ENCODE results near the gene DNAJC24.

Gene DNAJC24

GRCh38 chr11:31375879-31376278 is 6.2 kb downstream of the DNAJC24 start:
- CTCF ChIA-PET, result no interaction called here
- no peak overlapping the region for H3K27ac Mint-ChIP-seq
- H3K36me3 Mint-ChIP-seq, result peaks cover 2% of the 10 kb centered on the region
- H3K9me3 Mint-ChIP-seq, result no peaks in the 10 kb centered on the region
- no peak for DNase-seq
- H3K27me3 Mint-ChIP-seq, result no peaks in the 10 kb centered on the region
- H3K4me3 Mint-ChIP-seq, result no peak overlapping the region
- H3K4me1 Mint-ChIP-seq, result peaks cover 5% of the 10 kb centered on the region

GRCh38 chr11:31383116-31383515 is 13.5 kb downstream of the DNAJC24 start:
- DNase-seq, result no peak
- Mint-ChIP-seq H3K36me3 (peaks cover 5% of the 10 kb centered on the region), H3K4me1 (no peaks in the 10 kb centered on the region), H3K4me3 (no peak overlapping the region), H3K27ac (no peak overlapping the region), H3K9me3 (no peaks in the 10 kb centered on the region), H3K27me3 (no peaks in the 10 kb centered on the region)
- CTCF ChIA-PET, result no interaction called here

GRCh38 chr11:31387379-31387778 is 17.7 kb downstream of the DNAJC24 start:
- CTCF ChIA-PET, result no interaction called here
- H3K27ac Mint-ChIP-seq, result no peak overlapping the region
- peaks cover 5% of the 10 kb centered on the region for H3K36me3 Mint-ChIP-seq

GRCh38 chr11:31397239-31397834 is 27.7 kb downstream of the DNAJC24 start:
- no peak overlapping the region for H3K27ac Mint-ChIP-seq
- CTCF ChIA-PET, result interaction anchor here (0.7 to 2.3 kb wide), 4 partner anchors 88 to 611 kb away, joined by 3 to 8 read pairs (median 3); no protein-coding TSS in a partner anchor
- no peak for DNase-seq
- H3K4me1 Mint-ChIP-seq, result no peaks in the 10 kb centered on the region
- no peaks in the 10 kb centered on the region for H3K36me3 Mint-ChIP-seq
- no peaks in the 10 kb centered on the region for H3K27me3 Mint-ChIP-seq
- no peak overlapping the region for H3K4me3 Mint-ChIP-seq
- H3K9me3 Mint-ChIP-seq, result no peaks in the 10 kb centered on the region

More at GRCh38 chr11:31387379-31387778, 17.7 kb downstream of the DNAJC24 start:
- Mint-ChIP-seq H3K4me3 (no peak overlapping the region), H3K27me3 (no peaks in the 10 kb centered on the region), H3K9me3 (peaks cover 2% of the 10 kb centered on the region), H3K4me1 (no peaks in the 10 kb centered on the region)
- DNase-seq, result no peak

DNA sequence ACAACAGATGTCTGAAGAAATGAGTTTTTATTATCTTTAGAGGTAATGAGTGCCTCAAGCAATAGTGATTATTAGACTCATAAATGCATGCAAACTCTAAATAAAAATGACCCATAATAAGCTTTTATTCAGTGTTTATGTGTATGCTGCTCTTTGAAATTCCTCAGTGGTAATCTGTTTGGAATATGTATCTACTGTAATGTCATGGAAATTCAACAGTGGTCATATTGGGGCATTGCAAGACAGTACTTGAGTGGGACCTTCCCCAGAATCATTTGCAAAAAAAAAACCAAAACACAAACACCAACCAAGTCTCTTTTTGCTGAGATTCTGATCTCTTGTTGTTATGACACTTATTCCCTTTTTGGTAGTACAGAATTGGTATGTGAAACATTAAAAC is 35.0 kb downstream of the DNAJC24 start:
- no peak overlapping the region for H3K27ac Mint-ChIP-seq
- no peaks in the 10 kb centered on the region for H3K27me3 Mint-ChIP-seq
- no peak overlapping the region for H3K4me3 Mint-ChIP-seq
- no peaks in the 10 kb centered on the region for H3K36me3 Mint-ChIP-seq
- no peaks in the 10 kb centered on the region for H3K9me3 Mint-ChIP-seq
- no peak for DNase-seq
- CTCF ChIA-PET, result no interaction called here
- H3K4me1 Mint-ChIP-seq, result no peaks in the 10 kb centered on the region

DNA sequence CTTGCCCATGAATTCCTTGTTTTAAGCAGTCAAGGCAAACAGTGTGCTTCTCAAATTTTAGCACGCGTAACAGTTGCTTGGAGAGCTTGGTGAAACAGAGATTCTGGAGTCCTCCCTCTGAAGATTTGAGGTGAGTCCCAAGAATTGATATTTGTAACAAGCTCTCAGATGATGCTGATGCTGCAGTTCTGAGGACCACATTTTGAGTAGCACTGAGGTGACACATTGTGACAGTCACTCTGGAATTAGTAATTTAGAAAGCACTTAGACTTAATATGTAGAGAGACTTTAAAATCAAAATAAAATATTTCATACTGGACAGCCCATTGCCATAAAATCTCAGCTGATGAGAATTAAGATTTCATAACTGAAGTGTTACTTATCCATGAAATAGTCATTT is 38.5 kb downstream of the DNAJC24 start:
- CTCF ChIA-PET, result interaction anchor here (0.6 kb wide), 1 partner anchor 46 kb away, joined by 5 read pairs; no protein-coding TSS in a partner anchor
- Mint-ChIP-seq H3K4me3 (no peak overlapping the region), H3K27me3 (no peaks in the 10 kb centered on the region), H3K36me3 (no peaks in the 10 kb centered on the region), H3K27ac (no peak overlapping the region), H3K4me1 (no peaks in the 10 kb centered on the region), H3K9me3 (no peaks in the 10 kb centered on the region)
- DNase-seq, result no peak

- CTCF ChIA-PET, result no interaction called here
- Mint-ChIP-seq H3K27ac (no peak overlapping the region), H3K36me3 (no peaks in the 10 kb centered on the region), H3K9me3 (no peaks in the 10 kb centered on the region), H3K27me3 (no peaks in the 10 kb centered on the region), H3K4me1 (no peaks in the 10 kb centered on the region), H3K4me3 (no peak overlapping the region)
- DNase-seq, result no peak
Observed at GRCh38 chr11:31412946-31413345, 43.3 kb downstream of the DNAJC24 start.

DNA sequence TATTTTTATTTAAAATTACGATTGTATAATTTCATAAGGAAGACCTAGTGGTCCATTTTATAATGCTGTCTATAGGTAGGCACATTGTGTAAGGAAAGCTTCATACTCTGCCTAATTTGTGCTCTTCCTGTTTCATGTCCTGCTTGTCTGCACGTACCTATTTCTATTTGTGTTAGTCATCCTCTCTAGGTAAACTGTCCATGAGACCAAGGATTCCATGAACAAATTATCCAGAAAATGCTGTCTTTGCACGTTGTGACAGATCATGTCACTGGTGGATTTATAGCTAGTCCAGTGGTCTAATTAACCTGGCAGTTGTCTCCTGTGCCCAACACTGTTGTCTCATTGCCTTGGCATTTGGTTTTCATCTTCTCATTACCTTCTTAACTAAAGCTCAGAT is 44.7 kb downstream of the DNAJC24 start:
- Mint-ChIP-seq H3K4me3 (no peak overlapping the region), H3K9me3 (no peaks in the 10 kb centered on the region), H3K27ac (no peak overlapping the region), H3K27me3 (no peaks in the 10 kb centered on the region), H3K36me3 (no peaks in the 10 kb centered on the region), H3K4me1 (no peaks in the 10 kb centered on the region)
- DNase-seq, result no peak
- CTCF ChIA-PET, result interaction anchor here (1.6 kb wide), 1 partner anchor 12 kb away, joined by 4 read pairs; no protein-coding TSS in a partner anchor

DNA sequence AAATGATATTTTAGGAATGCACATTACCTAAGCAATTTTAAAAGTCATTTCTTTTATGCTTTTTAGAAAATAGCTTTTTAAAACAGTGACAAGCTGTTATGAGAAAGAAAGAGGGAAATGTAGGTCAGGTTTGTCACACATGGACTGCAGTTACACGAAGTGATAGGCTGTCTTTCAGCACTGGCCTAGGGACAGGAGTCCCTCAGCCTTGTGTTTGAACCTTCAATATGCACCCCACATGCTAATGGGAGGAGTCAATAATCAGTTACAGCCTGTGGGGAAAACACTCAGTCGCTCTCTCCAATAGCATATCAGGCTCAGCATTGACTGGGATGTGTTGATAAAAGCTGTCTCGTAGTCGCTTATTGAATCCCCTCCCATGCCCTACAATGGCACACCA is 45.8 kb downstream of the DNAJC24 start:
- Mint-ChIP-seq H3K27me3 (no peaks in the 10 kb centered on the region), H3K36me3 (no peaks in the 10 kb centered on the region)
- CTCF ChIA-PET, result interaction anchor here (0.6 to 1.6 kb wide), 2 partner anchors 13 to 481 kb away, joined by 3 to 4 read pairs; no protein-coding TSS in a partner anchor

DNA sequence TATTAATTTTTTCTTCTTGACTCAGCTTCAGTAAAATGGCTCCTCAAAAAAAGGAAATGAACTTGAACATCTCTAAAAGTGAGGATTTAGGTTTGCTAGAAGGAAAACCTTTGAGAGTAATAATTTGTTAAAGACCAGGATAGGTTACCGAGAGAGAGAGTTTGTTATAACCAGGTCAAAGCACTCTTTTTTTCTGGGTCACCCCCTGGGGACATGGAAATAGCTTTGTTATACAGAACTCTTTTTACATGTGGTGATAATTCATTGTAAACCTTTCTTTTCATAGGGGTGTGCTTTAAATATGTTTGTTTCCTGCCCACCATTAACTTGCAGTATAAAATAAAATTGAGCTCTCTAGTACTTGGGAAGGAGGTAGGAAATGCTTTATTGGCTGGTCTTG is 47.7 kb downstream of the DNAJC24 start:
- Mint-ChIP-seq H3K9me3 (no peaks in the 10 kb centered on the region), H3K4me3 (no peak overlapping the region), H3K36me3 (no peaks in the 10 kb centered on the region), H3K4me1 (no peaks in the 10 kb centered on the region), H3K27me3 (no peaks in the 10 kb centered on the region), H3K27ac (no peak overlapping the region)
- CTCF ChIA-PET, result interaction anchor here (0.6 kb wide), 1 partner anchor 27 kb away, joined by 3 read pairs; no protein-coding TSS in a partner anchor
- DNase-seq, result no peak

More for the DNA sequence above, 45.8 kb downstream of the DNAJC24 start:
- no peaks in the 10 kb centered on the region for H3K4me1 Mint-ChIP-seq
- H3K4me3 Mint-ChIP-seq, result no peak overlapping the region
- DNase-seq, result no peak
- no peak overlapping the region for H3K27ac Mint-ChIP-seq
- H3K9me3 Mint-ChIP-seq, result no peaks in the 10 kb centered on the region

DNA sequence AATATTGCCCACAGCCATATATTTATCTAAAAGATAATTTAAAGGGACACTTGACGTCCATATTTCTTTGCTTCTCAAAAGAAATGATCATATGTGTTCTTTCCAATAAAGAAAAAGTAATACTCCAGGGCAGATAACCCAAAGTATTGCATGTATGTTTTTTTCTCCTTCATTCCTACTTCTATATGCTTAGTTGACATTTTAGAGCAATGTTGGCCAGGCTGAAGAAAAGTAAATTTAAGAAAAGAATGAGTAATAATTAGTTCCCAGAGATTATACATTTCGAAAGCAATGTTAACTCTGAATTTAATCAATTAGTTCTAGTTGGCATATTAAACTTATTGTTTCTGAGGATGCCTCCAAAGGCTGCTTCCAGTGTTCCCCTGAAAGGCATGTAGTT is 48.2 kb downstream of the DNAJC24 start:
- CTCF ChIA-PET, result interaction anchor here (0.6 kb wide), 1 partner anchor 26 kb away, joined by 3 read pairs; no protein-coding TSS in a partner anchor
- H3K36me3 Mint-ChIP-seq, result no peaks in the 10 kb centered on the region
- H3K27me3 Mint-ChIP-seq, result no peaks in the 10 kb centered on the region

GRCh38 chr11:31419138-31419537 is 49.5 kb downstream of the DNAJC24 start:
- Mint-ChIP-seq H3K9me3 (no peaks in the 10 kb centered on the region), H3K4me1 (no peaks in the 10 kb centered on the region), H3K27ac (no peak overlapping the region), H3K4me3 (no peak overlapping the region), H3K36me3 (no peaks in the 10 kb centered on the region), H3K27me3 (no peaks in the 10 kb centered on the region)
- CTCF ChIA-PET, result no interaction called here
- no peak for DNase-seq

More for the DNA sequence above, 48.2 kb downstream of the DNAJC24 start:
- Mint-ChIP-seq H3K4me1 (no peaks in the 10 kb centered on the region), H3K9me3 (no peaks in the 10 kb centered on the region), H3K4me3 (no peak overlapping the region), H3K27ac (no peak overlapping the region)
- DNase-seq, result no peak

- H3K36me3 Mint-ChIP-seq, result no peaks in the 10 kb centered on the region
- CTCF ChIA-PET, result no interaction called here
- H3K4me3 Mint-ChIP-seq, result no peak overlapping the region
- H3K4me1 Mint-ChIP-seq, result no peaks in the 10 kb centered on the region
- H3K27ac Mint-ChIP-seq, result no peak overlapping the region
- no peak for DNase-seq
- H3K9me3 Mint-ChIP-seq, result no peaks in the 10 kb centered on the region
- H3K27me3 Mint-ChIP-seq, result no peaks in the 10 kb centered on the region
Observed at GRCh38 chr11:31419669-31420068, 50.0 kb downstream of the DNAJC24 start.

- Mint-ChIP-seq H3K4me3 (no peak overlapping the region), H3K4me1 (no peaks in the 10 kb centered on the region), H3K27ac (no peak overlapping the region), H3K9me3 (no peaks in the 10 kb centered on the region), H3K27me3 (no peaks in the 10 kb centered on the region), H3K36me3 (peaks cover 2% of the 10 kb centered on the region)
- CTCF ChIA-PET, result no interaction called here
- no peak for DNase-seq
Observed at GRCh38 chr11:31421820-31422219, 52.2 kb downstream of the DNAJC24 start.

- CTCF ChIA-PET, result no interaction called here
- H3K4me3 Mint-ChIP-seq, result no peak overlapping the region
- peaks cover 3% of the 10 kb centered on the region for H3K36me3 Mint-ChIP-seq
- H3K9me3 Mint-ChIP-seq, result no peaks in the 10 kb centered on the region
- no peaks in the 10 kb centered on the region for H3K27me3 Mint-ChIP-seq
- DNase-seq, result no peak
- no peak overlapping the region for H3K27ac Mint-ChIP-seq
- no peaks in the 10 kb centered on the region for H3K4me1 Mint-ChIP-seq
Observed at GRCh38 chr11:31422703-31423102, 53.0 kb downstream of the DNAJC24 start.
